GM12865 (cell line): ENCODE measurements around the gene MEGF9.
A peak's percentile ranks its signal among the peaks of the same experiment; 100 is the strongest.

Experiments used
- DNase-seq: peaks from one replicate; pipeline ENCODE4 v3.0.0; 2010; ENCODE audit warnings: low read depth
- H3K4me3 ChIP-seq: 2 replicates; pipeline ENCODE4 v1.5.1; 2011; ENCODE audit warnings: mild to moderate bottlenecking, low read depth, low read length, control low read depth
- TF ChIP-seq, protein P1 (sequence below): IDR thresholded peaks from 2 replicates; pipeline ENCODE4 v1.5.1; 2011; ENCODE audit warnings: low read length, control low read depth, low read depth, inconsistent platforms; ENCODE audit not compliant: insufficient read depth; ENCODE audit errors: missing control alignments

Gene MEGF9

DNA sequence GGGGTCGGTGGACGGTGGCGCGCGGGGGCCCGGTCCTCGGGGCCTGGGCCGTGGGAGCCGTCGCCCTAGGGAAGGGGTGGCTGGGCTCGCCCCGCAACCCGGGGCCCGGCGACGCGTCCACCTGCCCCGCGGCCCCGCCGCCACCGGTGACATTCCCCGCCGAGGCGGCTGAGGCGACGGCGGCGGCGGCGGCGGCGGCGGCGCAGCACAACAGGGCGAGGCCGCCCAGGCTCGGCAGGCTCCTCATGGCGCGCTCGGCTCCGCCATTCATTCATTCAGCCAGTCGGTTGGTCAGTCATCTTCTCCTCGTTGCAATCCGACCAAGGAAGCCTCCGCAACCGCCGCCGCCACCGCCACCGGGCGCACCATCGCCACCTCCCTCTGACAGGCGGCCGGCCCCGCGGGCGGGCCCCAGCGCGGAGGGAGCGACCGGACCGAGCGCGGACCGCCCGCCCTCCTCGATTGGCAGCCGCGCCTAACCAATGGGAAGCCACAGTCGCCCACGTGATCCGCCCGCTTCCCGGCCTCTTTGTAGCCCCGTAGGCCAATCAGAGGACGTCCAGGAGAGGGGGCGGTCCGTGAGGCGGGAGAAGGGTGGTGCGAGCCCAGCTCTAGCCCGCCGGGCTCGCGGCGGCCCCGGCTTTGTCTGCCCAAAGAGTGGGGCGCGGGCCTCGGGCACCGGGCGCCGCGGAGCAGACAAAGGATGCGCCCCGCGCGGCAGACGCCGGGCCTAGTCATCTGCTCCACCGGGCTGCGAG lies at the start of gene MEGF9:
MEGF9 (minus strand) TSS at position 383 of the 758 bp plus-strand sequence; CDS start at position 271, 112 bp downstream.
- TF ChIP-seq, protein P1, sequence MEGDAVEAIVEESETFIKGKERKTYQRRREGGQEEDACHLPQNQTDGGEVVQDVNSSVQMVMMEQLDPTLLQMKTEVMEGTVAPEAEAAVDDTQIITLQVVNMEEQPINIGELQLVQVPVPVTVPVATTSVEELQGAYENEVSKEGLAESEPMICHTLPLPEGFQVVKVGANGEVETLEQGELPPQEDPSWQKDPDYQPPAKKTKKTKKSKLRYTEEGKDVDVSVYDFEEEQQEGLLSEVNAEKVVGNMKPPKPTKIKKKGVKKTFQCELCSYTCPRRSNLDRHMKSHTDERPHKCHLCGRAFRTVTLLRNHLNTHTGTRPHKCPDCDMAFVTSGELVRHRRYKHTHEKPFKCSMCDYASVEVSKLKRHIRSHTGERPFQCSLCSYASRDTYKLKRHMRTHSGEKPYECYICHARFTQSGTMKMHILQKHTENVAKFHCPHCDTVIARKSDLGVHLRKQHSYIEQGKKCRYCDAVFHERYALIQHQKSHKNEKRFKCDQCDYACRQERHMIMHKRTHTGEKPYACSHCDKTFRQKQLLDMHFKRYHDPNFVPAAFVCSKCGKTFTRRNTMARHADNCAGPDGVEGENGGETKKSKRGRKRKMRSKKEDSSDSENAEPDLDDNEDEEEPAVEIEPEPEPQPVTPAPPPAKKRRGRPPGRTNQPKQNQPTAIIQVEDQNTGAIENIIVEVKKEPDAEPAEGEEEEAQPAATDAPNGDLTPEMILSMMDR: no peak
- peak; percentile 98 for DNase-seq
- H3K4me3 ChIP-seq: peak within 1 kb of the TSS; percentile 66

DNA sequence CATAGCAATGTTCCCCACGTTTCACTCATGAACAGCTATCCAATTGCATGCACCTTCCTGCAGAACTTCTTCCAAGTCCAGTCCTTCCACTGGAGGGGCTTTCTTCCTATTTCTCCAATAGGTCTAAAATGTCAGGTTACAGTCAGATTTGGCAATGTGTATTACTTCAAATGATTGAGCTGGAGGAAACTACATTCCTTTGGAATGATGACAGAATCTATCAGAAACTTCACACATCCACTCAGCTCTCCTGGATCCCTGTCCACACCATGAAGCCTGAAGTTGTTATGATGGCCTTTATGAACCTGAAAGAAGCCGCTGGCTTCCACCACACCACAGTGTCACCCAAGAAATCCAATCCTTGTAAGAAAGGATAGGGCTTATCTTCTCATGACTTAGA lies 46.7 kb upstream of the MEGF9 start:
- H3K4me3 ChIP-seq: no peak overlapping the region
- TF ChIP-seq, protein P1: no peak
- no peak for DNase-seq

DNA sequence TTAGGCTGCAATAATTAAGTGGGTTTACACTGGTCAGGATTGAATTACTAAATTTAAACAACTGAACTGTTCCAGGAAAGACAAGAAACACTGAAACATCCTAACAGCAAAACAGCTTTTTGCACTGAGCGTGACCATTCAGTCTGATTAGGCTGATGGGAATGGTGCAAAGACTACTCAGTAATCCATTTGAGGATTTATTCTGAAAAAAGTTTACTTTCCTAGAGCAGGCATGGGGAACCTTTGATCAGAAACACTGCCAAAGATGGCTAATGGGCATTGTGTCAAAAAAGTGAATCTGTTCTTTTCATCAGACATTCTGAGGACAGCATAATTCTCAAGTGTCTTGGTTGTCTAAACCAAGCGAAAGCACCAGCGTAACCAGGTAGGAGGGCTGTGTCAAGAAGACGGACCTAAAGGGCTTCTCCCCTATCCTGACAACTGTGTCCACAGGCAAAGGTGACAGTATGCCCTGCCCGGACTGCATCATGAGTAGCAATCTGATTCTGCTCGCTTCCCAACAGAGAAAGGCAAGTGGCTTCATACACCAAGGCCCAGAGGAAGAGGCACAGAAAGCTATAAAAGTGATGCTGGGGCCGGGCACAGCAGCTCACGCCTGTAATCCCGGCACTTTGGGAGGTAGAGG lies 45.6 kb upstream of the MEGF9 start:
- TF ChIP-seq, protein P1: no peak
- no peak overlapping the region for H3K4me3 ChIP-seq
- no peak for DNase-seq

DNA sequence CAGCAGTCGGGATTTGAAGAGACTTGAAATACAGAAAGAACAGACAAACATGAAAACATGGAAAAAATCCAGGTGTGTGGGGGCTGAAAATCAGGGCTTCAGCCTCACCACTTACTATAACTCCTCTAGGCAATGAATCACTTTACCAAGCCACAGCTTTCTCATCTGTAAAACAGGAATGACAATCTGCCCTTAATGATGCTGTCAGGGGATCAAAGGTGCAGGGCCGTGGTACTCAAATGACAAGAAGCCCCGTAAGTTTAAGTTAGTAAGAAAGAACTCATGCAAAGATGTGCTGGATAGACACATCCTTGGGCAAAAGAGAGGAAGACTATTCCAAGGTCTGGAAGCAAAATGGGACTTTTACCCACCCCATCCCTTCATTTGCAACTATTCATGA lies 44.3 kb upstream of the MEGF9 start:
- no peak for DNase-seq
- TF ChIP-seq, protein P1: no peak
- H3K4me3 ChIP-seq: no peak overlapping the region

DNA sequence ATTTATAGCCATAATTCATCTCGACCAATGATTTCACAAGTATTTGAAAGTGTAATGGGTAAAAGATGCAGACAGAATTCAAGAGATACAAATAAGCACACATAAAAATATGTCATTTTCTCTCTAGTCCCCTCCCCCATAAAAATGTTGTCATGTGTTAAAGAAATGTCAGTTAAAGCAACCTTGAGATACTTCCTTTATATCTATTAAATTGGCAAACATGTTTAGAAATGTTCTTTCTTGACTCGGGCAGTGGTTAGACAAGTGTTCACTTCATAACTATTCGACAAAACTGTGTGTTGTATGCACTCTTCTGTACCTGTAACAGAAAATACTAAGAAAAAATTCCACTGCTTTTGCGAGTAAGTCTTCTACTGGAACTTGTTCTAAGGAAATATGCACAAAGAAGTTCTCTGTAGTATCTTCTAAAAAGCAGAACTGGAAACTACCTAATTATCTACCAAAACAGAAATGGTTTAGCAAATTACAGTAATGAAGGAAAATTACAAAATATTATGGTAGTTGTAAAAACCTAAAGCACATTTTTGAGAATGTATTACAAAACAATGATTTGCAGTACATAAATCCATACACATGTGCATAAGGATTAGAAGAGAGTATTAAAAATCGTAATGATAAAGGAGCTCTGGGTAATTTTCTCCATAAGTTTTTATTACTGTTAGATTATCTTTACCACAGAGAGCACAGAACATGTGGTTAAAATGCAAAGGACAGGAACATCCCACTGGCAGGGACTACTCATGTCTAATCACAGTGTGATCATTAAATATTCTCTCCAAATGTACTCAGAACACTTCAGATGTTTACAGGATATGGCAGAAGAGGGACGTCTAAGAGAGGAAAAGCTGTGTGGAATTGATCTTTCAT lies 43.0 kb upstream of the MEGF9 start:
- TF ChIP-seq, protein P1: no peak
- DNase-seq: no peak
- H3K4me3 ChIP-seq: no peak overlapping the region

DNA sequence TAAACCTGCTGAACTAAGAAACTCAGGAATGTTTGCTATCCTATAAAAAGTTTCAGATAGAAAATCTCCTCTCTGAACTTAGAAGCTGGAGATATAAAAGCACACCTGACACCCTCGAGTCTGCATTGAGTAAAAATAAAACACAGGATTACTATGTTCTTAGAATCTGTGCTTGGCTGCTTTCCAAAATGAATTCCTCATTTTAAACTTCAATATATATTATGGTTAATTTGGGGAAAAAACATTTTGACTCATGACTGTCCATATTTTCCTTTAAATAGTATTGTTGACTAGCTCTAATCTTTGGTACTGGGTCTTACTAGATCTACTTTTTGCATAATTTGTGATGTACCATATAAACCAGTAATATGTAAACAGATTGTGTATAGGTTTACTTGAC lies 42.3 kb upstream of the MEGF9 start:
- H3K4me3 ChIP-seq: no peak overlapping the region
- DNase-seq: no peak
- TF ChIP-seq, protein P1: no peak
